Adrenal gland (tissue), 5 donors: Measurements from ENCODE around the gene RNASE7.

ENCODE experiments used
- CTCF ChIP-seq, 6 experiments: fragments of 450-650 bp in 4 of 6; fragments of 200-600 bp in 2 of 6; sonication (generic) in 1 of 6; IDR thresholded peaks; 1 replicate in 5 of 6; 2 replicates in 1 of 6; pipeline versions ENCODE4 v1.5.1 to v1.8.0; 2016 to 2021; ENCODE audit warnings: antibody characterized with exemption in 6 of 6, mild to moderate bottlenecking in 2 of 6, moderate library complexity in 1 of 6
- POLR2A ChIP-seq, 2 donors: fragments of 450-650 bp; IDR thresholded peaks; one replicate each; pipeline ENCODE4 v1.6.1; 2017; ENCODE audit warnings: antibody characterized with exemption in 2 of 2, mild to moderate bottlenecking in 2 of 2, moderate library complexity in 1 of 2
- donor health status: DM: no; HTN: no; CAD: no.

- TF ChIP-seq POLR2A (IDR thresholded peaks at IDR 0.05): no peak
- TF ChIP-seq CTCF (IDR thresholded peaks at IDR 0.05): no peak
These were observed 15.2 kb upstream of the RNASE7 start for GRCh38 chr14:21026988-21027315.
